ENCODE measurements around the gene EPN1. TPM values are rescaled to one million over a fixed set of nuclear protein-coding genes. Genes with fewer than 3 reads are reported as not detected.

EPN1 gene
- total RNA-seq, 6 experiments from 2014 or later = 176 to 191 (median 185) TPM

DNA sequence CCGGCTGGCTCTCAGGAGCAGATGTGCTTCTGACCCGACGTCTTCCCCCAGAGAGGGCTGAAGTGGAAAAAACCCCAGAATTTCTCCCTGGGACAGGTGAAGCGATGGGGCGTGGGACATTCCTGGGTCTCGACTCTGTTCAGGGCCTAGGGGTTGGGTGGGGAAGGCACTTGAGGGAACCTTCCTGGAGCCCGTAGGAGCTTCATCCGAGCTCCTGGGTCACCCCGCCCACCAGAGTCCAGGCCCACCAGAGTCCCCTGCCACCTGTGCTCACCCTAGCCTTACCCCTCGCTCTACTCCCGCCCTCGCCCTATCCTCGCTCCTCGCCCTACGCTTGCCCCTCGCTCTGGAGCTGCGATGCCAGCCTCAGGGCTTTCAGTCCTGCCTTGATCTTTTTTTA, 23.2 kb downstream of the EPN1 start:
- peaks cover 2% of the 10 kb centered on the region for H3K27me3 Mint-ChIP-seq (ENCODE audit: insufficient read depth)
- H3K27ac Mint-ChIP-seq = no peak overlapping the region
- no peaks in the 10 kb centered on the region for H3K4me1 Mint-ChIP-seq (ENCODE audit: low read depth)
- TF ChIP-seq, protein P1, sequence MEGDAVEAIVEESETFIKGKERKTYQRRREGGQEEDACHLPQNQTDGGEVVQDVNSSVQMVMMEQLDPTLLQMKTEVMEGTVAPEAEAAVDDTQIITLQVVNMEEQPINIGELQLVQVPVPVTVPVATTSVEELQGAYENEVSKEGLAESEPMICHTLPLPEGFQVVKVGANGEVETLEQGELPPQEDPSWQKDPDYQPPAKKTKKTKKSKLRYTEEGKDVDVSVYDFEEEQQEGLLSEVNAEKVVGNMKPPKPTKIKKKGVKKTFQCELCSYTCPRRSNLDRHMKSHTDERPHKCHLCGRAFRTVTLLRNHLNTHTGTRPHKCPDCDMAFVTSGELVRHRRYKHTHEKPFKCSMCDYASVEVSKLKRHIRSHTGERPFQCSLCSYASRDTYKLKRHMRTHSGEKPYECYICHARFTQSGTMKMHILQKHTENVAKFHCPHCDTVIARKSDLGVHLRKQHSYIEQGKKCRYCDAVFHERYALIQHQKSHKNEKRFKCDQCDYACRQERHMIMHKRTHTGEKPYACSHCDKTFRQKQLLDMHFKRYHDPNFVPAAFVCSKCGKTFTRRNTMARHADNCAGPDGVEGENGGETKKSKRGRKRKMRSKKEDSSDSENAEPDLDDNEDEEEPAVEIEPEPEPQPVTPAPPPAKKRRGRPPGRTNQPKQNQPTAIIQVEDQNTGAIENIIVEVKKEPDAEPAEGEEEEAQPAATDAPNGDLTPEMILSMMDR (IDR thresholded peaks at IDR 0.05) = no peak
- no peak overlapping the region for H3K4me3 Mint-ChIP-seq
- DNase-seq = no peak
- H3K36me3 Mint-ChIP-seq (ENCODE audit: low read depth) = peaks cover 36% of the 10 kb centered on the region
- H3K9me3 Mint-ChIP-seq = no peaks in the 10 kb centered on the region

DNA sequence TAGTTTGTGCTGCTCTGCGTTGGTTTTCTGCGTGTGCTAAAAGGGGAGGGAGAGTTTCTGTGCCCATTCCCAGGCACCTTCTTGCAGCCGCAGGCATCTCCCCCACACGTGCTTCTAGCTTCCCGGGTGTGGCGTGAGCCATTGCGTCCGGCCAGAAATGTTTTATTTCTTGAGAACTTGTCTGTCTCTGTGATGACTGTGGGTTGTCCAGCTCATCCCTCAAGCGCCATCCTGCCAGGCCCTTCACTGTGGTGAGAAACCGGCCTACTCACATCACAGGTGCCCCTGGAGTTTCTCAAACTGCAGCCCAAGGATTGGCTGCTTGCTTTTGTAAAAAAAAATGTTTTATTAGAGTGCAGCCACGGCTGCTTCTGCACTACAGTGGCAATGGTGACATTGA, 24.2 kb downstream of the EPN1 start:
- no peak overlapping the region for H3K4me3 Mint-ChIP-seq
- H3K9me3 Mint-ChIP-seq = no peaks in the 10 kb centered on the region
- DNase-seq = no peak
- H3K27me3 Mint-ChIP-seq (ENCODE audit: insufficient read depth) = peaks cover 4% of the 10 kb centered on the region
- H3K4me1 Mint-ChIP-seq (ENCODE audit: low read depth) = no peaks in the 10 kb centered on the region
- peaks cover 46% of the 10 kb centered on the region for H3K36me3 Mint-ChIP-seq (ENCODE audit: low read depth)
- H3K27ac Mint-ChIP-seq = no peak overlapping the region
- TF ChIP-seq, protein P1 (IDR thresholded peaks at IDR 0.05) = no peak

DNA sequence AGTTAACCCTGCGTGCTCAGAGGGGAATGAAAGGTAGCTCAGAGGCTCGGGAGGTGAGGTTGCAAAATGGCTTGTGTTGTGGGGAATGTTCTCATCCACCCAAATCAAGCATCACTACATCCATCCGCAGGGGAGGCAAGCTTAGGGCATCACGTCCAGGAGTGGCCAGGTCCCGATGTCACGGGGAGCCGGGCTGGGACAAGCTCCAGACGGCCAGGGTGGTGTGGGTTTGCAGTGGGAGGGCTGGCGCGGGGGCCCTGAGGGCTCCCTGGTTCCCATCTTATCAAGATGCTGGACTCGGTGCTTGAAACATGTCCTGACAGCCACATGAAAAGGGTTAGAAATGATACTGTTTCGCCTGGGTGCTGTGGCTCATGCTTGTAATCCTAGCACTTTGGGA, 25.8 kb downstream of the EPN1 start:
- H3K36me3 Mint-ChIP-seq (ENCODE audit: low read depth) = peaks cover 60% of the 10 kb centered on the region
- peaks cover 4% of the 10 kb centered on the region for H3K27me3 Mint-ChIP-seq (ENCODE audit: insufficient read depth)
- TF ChIP-seq, protein P1 (IDR thresholded peaks at IDR 0.05) = no peak
- H3K9me3 Mint-ChIP-seq = no peaks in the 10 kb centered on the region
- H3K4me3 Mint-ChIP-seq = no peak overlapping the region
- no peak overlapping the region for H3K27ac Mint-ChIP-seq
- H3K4me1 Mint-ChIP-seq (ENCODE audit: low read depth) = no peaks in the 10 kb centered on the region
- no peak for DNase-seq

DNA sequence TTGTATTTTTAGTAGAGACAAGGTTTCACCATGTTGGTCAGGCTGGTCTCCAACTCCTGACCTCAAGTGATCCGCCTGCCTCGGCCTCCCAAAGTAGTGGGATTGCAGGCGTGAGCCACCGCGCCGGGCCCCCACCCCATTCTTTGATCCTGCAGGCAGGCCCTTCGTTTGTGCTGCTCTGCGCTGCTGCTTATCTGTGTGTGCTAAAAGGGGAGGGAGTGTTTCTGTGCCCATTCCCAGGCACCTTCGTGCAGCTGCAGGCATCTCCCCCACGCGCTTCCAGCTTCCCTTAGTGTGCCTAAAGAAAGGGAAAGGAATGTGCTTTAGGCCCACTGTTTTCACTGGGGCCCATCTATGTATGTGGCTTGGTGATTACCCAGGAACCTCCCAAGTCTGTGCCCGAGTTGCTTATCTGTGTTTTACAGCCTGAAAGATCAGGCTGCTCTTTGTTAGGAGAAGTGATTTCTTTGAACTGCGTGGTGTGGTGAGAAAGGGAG, 27.2 kb downstream of the EPN1 start:
- TF ChIP-seq, protein P1 (IDR thresholded peaks at IDR 0.05) = no peak
- peaks cover 59% of the 10 kb centered on the region for H3K36me3 Mint-ChIP-seq (ENCODE audit: low read depth)
- no peak overlapping the region for H3K27ac Mint-ChIP-seq
- peaks cover 4% of the 10 kb centered on the region; the same call in 1 of the 2 replicates for H3K27me3 Mint-ChIP-seq (ENCODE audit: insufficient read depth)
- H3K4me1 Mint-ChIP-seq (ENCODE audit: low read depth) = no peaks in the 10 kb centered on the region
- no peak for DNase-seq
- H3K9me3 Mint-ChIP-seq = no peaks in the 10 kb centered on the region
- no peak overlapping the region for H3K4me3 Mint-ChIP-seq

DNA sequence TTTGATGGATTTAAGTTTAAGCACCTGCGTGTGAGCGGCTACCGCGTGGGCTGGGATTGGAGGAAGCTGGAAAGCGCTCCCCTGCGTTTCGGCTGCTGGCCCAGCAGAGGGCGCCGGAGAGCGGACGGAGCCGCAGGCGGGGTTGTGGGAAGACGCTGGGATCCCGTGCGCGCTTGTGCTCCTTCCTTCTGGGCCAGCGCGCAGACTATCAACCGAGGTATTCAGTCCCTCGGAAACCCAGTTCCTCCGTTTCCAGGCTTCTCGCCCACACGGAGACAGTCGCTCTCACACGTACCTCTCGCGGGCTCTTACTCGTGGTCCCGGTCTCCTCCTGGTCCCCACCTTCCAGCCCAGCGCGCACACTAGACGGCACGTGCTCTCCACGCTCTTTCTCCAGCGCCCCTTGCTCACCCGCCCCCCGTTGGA, 28.8 kb downstream of the EPN1 start:
- TF ChIP-seq, protein P1 (IDR thresholded peaks at IDR 0.05) = peak; percentile 74
- Mint-ChIP-seq H3K27ac (no peak overlapping the region), H3K4me3 (no peak overlapping the region), H3K36me3 (ENCODE audit: low read depth) (peaks cover 52% of the 10 kb centered on the region), H3K4me1 (ENCODE audit: low read depth) (no peaks in the 10 kb centered on the region), H3K9me3 (no peaks in the 10 kb centered on the region), H3K27me3 (ENCODE audit: insufficient read depth) (peaks cover 4% of the 10 kb centered on the region; the same call in 1 of the 2 replicates)
- no peak for DNase-seq

Measured in HFFc6 (cell line).